Measurements from ENCODE around the gene WDR7.

DNA sequence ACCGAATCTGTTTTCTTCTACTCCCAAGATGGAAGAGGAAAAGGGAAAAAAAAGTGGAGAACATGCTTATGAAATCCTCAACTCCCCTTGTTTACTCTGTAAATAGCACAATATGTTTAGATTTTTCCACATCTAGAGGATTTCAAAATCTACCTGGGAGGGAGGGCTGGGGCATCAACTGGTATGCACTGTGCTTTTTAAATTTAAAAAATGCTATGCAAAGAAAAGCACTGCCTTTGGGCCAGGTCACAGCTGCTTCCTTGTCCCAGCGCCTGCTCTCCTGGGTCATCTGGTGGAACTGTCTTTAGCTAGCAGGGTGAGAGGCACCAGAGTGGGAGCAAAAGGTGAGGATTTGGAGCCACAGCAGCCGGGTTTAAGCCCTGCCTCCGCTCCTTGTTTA lies 407.6 kb downstream of the WDR7 start:
- TF ChIP-seq POLR2AphosphoS5 (IDR thresholded peaks at IDR 0.05) = no peak
- TF ChIP-seq, protein P1, sequence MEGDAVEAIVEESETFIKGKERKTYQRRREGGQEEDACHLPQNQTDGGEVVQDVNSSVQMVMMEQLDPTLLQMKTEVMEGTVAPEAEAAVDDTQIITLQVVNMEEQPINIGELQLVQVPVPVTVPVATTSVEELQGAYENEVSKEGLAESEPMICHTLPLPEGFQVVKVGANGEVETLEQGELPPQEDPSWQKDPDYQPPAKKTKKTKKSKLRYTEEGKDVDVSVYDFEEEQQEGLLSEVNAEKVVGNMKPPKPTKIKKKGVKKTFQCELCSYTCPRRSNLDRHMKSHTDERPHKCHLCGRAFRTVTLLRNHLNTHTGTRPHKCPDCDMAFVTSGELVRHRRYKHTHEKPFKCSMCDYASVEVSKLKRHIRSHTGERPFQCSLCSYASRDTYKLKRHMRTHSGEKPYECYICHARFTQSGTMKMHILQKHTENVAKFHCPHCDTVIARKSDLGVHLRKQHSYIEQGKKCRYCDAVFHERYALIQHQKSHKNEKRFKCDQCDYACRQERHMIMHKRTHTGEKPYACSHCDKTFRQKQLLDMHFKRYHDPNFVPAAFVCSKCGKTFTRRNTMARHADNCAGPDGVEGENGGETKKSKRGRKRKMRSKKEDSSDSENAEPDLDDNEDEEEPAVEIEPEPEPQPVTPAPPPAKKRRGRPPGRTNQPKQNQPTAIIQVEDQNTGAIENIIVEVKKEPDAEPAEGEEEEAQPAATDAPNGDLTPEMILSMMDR (IDR thresholded peaks at IDR 0.05) = no peak
- TF ChIP-seq POLR2A (IDR thresholded peaks at IDR 0.05) = no peak

Data from prostate gland (tissue), 2 donors.